GM19463 (cell line): ENCODE measurements around the gene CFDP1.

Source experiments
- ATAC-seq: cut with Tn5 transposase; IDR thresholded peaks from one replicate; pipeline ENCODE4 v1.9.1; 2021; ENCODE audit warnings: mild to moderate bottlenecking, moderate library complexity; ENCODE audit not compliant: unreplicated experiment

Gene CFDP1

DNA sequence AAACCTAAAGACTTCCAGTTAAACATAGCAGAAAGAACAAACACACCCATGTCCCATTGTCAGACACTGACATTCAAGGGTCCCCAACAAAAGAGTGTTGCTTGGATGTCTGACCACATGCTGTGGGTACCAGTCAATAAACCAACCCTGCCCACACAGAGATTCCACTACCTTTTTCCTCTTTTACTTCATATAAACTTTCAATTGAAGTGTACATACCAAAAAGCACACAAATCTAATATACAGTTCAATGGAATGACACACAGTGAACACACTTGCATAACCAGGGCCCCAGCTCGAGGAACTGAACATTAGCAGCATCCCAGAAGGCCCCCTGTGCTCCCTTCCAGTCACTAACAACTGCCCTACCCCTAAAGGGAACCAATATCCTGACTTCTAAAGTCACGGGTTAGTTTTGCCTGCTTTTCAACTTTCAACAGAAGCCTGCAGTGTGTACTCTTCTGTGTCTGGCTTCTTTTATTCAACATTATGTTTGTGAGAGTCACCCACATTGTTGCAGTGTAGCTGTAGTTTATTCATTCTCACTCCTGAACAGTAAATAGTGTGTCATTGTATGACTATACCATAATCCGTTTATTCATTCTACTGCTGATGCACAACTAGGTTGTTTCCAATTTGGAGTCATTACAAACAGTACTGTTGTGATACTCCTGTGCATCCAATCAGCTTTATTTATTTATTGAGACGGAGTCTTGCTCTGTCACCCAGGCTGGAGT, 18.0 kb downstream of the CFDP1 start:
- ATAC-seq, result no peak

DNA sequence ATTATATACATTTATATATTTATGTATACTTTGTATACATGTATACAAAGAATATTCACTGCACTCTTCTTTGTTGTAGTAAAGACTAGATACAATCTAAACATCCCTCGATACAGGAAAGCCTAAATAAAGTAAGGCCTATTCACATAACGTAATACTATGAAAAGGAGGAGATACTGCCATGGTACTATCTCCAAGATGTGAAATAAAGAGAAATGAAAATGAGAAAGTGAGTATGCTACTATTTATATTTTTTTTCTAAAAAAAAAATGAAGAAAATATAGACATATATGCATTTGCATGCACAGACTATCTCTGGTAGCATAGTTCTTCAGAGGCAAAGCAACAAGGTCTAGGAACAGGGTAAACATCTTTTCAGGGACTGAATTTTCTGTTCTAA, 19.4 kb downstream of the CFDP1 start:
- ATAC-seq, result no peak

DNA sequence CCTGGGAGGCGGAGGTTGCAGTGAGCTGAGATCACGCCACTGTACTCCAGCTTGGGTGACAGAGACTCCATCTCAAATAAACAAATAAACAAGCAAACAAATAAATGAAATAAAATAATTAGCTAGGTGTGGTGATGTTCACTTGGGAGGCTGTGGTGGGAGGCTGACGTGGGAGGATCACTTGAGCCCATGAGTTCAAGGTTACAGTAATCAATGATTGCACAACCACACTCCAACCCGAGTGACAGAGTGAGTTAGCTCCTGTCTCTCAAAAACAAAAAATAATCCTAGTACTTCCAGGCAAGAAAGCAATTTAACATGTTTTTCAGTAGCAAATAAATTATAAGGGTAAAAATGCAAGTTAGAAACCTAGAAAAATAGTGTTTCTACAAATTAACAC, 26.4 kb downstream of the CFDP1 start:
- ATAC-seq, result no peak

DNA sequence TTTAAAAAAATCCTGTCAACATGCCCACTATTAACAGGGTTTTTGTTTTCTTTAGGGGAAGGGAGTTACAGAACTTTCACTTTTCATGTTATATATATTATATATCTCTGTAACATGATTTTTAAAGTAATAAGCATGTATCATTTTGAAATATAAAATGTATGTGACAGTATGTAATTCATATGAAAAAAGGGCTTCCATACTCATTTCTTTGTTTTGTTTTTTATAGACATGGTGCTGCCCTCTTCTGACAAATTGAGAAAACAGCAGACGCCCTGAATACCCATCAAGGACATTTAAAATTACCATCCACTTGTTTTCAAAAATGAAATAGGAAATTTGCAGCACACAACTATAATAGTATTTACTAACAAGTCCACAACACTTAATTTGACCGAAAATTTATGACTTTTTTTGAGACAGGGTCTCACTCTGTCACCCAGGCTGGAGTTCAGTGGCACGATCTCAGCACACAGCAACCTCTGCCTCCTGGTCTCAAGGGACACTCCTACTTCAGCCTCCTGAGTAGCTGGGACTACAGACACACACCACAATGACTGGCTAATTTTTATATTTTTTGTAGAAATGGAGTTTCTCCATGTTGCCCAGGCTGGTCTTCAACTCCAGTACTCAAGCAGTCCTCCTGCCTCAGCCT, 30.4 kb downstream of the CFDP1 start:
- ATAC-seq, result no peak

DNA sequence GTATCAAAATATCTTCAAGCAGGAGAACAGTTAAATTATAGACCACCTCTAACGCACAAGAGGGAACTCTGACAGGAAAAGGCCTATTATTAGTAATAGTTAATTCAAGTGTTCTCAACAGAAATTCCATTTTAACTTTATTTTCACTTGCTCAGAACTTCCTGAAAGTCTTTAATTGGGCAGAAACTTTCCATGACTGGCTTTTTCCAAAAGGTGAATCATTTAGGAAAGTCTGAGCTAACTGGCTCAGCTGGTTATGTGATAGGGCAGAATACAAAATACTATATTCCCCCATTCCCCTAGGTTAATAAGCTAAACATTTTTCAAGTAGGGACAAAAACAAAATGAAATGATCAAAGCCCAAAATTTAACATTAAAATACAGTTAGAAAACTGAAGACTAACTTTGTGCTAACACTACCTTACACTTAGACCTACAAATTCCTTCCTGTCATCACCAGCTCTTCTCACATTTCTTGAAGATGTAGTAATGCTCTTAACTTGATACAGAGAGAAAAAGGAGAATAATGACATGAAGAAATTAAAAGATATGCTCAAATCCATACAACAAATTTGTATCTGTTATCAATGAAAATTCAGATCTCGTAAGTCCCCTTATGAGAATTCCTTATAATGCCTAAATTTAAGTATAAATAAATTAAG, 31.0 kb downstream of the CFDP1 start:
- ATAC-seq, result no peak

DNA sequence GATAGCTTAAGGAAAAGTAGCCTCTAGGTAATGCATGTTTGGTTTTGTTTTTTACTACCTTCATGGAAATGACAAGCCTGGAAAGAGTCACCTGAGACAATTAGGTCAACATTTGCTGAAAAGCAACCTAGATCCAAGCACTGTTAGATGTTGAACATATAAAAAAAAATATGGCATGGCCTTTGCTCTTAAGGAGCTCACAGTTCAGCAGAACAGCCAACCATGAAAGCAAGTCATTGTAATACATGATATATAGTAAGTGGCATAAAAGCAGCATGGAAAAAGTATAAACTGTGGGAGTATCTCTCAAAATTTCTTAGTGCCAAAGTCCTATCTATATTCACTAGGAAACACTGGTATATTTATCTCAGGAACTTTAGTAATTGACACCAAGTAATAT, 31.6 kb downstream of the CFDP1 start:
- no peak for ATAC-seq

DNA sequence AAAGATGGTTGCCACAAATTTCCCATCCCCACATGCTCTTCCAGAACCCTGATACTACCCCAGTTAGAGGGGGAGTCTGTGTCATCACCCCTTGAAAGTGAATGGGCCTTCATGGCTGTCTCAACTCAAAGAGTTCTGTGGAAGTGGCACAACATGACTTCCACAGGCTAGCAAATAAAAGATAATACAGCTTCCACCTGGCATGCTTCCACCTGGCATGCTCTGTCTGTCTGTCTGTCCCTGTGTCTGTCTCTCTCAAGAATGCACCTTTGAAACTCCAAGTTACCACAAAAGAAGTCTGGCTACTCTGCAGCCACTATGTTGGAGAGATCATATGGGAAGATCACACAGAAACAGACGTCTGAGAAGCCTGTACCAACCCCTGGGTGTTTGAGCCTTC, 35.0 kb downstream of the CFDP1 start:
- no peak for ATAC-seq

DNA sequence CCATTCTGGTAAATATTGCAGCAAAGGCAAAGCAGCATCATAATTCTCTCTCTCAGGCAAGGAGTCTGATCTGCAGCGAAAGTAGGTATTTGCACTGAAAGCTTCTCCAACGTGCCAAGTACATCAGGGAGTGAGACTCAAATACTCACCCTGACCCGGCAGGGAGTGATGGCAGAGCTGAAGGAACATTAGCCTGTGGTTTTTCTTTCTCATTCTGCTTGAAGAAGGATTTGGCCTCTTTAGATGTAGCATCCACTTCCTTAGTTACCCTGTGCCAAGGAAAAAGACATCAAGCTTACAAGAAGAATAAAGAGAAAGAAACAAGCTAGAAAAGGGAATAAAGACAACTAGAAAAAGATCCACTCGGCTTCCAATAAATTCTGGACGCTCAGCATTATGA, 38.4 kb downstream of the CFDP1 start:
- no peak for ATAC-seq

DNA sequence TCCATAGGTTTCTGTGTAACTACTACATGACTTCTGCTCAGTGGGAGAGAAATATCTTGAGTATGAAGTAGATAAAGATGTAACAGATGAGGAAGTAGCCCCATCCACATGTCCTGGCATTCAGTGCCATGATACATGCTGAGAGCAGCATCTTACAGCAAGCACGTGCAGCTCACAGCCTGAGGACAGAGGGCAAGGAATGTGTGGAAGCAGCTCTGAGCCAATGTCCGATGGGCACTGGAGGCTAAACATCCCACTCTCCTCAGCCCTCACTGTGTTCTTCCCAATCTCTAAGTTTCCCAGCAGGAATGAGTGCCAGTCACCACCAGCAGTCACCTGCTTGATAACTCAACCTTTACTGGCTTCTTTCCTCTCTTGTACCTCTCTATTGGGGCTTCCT, 40.4 kb downstream of the CFDP1 start:
- no peak for ATAC-seq

DNA sequence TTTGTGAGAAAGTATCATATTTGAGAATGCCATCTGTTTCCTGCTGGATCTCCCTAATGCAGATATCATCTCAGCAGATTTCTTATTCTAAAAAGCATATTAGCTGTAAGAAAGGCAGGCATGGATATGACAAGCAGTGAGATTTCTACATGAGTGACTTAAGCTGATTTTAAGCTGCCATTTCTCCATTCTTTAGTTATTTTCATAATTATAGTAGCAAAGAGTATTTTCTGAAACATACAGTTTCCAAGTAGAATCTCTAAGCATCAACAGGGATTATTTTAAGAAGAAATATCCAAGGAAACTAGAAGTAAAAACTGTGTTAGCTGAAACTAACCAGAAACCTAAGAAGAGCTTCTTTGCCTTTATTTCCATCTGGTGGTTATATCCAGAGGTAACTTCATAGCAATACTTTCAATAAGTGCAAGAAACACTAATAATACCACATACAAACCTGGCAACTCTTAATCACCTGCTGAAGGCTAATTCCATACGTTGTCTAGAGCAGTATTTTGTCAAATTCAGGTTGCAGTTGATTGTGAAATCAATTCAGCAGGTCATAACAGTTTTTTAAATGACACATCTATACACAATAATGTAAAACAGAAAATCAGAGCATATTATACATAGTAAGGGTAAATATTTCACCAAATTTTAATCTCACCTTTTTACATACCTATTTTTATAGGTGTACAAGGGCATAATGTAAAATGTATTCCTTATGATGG, 42.2 kb downstream of the CFDP1 start:
- ATAC-seq, result no peak

DNA sequence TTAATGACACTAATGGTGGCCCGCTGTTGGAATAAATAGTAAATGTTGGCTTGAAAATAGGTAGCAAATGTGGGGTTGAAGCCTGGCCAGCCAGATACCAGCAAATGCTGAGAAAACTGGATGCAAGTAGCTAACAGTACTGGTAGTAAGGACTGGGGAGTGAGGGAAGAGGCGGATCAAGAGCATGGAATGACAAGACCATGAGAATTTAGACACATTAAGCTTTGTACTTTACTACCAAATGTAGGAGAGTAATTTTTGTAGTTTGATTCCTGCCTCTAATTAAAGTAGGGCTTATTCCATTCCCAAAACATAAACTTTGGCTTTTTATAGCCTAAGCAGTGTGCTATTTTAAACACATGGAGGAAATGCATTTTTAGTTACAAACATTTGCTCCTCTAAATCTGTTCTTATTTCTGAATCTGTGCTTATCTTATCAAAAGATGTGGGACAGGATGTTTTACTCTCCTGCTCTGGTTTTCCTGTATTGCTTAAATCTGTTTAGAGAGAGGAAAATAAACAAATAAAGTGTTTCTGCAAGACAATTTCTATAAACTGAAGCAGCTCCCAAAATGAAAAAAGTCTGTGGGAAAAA, 44.1 kb downstream of the CFDP1 start:
- no peak for ATAC-seq

DNA sequence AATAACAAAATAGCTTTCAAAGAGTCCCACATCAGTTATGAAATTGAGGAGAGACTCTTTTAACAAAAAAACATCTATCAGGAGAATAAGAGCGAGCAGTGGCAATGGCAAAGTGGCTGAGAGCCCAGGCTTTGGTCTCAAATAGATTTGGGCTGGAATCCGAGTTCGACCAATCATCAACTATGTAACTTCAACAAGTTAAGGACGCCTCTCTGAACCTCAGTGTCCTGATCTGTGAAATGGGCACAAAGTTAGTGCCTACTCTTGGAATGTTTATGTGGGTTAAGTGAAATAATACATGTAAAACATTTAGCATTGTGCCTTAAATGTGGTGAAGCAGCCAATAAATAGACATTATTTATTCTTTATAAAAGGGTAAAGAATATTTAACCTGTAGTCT, 45.4 kb downstream of the CFDP1 start:
- no peak for ATAC-seq

DNA sequence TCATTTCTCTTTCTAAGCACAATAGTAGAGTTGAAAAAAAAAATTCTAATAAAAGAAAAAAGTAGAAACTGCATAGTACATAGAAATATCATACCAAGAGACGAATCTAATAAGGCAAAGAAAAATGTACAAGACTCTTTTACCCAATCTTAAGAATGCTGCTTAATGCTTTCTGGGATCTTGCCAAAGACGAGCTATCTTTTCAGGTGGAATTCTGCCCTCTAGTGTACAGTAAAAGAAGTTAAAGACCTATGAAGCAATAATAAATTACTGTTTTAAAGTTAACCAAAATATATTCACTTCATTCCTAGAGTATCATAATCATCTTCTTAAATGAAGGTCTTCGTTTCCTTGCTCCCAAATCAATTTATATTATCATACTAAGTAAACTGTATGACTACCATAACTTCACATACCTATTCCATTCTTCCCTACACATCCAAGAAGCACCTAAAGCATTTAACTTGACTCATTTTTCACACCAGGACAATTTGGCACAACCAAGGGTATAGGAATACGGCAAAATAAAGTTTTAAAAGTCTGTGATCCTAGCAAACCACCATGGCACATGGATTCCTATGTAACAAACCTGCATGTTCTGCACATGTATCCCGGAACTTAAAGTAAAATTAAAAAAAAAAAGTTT, 47.7 kb downstream of the CFDP1 start:
- no peak for ATAC-seq

DNA sequence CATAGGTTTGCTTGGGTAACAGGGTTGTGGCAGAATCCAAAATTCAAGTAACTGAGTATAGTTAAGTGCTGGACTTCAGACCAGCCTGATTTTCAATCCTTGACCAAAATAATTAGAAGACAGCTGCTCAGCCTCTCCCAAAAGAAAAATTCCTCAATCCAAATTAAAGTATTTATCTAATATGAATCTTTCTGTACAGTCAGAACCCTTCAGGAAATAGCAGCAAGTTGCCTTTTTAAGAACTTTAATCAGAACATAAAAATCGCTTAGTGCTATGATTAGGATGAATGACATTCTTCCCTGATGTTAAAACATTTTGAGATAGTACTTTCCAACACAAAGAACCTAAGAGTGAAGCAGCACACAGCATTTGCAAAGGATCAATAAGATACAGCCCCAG, 50.2 kb downstream of the CFDP1 start:
- ATAC-seq, result no peak

DNA sequence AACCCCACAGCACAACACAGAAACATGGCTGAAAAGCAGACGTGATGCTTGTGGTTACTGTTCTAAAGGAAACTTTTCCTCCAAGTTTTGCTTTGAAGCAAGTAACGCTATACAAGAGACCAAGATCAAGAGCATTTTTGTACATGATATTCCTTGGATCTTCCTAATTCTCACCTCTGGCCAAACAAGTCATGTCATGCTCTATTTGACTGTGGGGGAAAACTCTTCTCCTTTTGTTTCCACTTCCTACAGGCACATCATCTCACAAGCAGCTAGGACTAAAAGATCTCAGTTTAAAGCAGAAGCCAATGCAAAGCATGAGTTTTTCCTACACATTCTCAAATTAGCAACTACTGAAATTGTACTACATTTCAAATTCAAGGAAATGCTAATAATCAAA, 50.7 kb downstream of the CFDP1 start:
- no peak for ATAC-seq

DNA sequence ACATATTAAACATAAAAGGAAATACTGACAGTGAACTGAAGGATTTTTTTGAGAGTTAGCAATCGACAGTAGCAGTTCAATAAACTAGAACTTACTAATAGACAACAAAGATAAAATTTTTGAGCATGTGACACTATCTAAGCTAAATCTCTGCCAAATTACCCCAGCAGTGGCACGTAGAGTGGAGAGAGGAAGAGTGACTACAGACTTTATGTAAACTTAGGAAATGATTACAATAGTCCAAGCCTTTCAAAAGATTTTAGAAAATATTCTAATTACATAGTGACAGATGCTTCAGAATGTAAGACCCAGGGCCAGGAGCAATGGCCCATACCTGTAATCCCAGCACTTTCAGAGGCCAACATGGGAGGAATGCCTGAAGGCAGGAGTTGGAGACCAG, 52.4 kb downstream of the CFDP1 start:
- ATAC-seq, result no peak

DNA sequence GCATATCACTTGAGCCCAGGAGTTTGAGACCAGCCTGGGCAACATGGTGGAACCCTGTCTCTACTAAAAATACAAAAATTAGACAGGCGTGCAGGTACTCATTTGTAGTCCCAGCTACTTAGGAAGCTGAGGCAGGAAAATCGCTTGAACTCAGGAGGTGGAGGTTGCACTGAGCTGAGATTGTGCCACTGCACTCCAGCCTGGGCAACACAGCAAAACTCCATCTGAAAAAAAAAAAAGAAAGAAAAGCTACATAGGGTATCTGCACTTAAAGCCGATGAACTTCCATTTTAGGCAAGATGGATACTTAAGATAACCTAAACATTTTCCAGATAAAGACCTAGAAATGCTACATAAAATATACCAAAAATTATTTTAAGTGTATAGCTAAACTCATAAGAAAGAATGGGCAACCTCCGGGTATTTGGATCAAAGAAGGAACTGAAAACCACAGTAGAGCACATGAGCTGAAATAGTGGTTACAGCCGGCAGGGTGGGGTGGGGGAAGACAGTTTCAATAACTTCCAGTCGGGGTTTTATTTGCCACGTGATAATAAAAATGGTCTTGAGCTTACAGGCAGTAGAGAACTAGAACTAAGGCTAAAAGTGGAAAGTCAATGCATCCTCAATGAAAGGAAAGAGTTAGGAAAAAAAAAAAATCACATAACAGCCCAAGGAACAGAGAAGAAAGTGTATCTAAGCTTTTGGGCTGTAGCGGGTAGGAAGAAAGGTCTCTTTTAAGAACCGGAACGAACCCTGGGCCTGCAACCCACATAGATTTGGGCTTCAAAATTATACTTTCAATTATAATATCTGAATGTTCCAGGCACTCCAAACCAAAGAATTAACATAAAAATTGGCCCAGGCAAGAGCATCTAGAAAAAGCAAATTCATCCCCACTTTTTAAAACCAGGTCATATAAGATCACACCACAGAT, 53.1 kb downstream of the CFDP1 start:
- peak; percentile 76 for ATAC-seq

DNA sequence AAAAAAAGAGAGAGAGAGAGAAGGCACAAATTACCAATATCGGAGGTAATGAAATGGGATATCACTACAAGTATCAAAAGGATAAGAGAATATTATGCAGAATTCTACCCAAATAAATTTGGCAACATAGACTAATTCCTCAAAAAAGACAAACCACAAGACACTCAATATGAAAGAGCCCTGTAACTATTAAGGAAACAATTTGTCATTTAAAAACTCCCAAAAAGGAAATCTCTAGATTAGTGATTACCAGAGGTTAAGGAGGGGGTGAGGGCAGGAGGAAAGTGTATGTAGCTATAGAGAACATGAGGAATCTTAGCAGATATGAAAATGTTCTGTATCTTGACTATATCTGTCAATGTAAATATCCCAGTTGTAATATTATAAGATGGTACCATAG, 54.0 kb downstream of the CFDP1 start:
- ATAC-seq, result peak; percentile 68

DNA sequence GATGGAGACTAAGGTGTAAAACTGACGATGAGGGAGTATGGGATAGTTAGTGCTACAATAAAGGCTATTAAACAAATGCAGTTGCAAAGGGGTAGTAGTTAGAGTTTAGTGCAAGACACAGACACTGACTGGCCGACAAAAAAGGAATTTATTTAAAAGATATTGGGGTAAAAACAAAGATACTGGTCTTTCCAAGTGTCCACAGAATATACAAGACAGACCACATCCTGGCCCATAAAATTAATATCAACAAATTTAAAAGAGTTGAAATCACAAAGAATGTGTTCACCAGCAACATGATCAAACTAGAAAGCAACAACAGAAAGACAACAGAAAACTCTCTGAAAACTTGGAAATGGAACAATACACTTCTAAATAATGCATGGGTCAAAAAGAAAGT, 54.7 kb downstream of the CFDP1 start:
- ATAC-seq, result no peak
